HEK293 (cell line): Measurements from ENCODE around the gene AMPD3.

Experiments
- ZNF23 ChIP-seq: fragments of 450-650 bp; formaldehyde crosslinking; IDR thresholded peaks from 2 replicates; pipeline ENCODE4 v1.5.1; 2016; ENCODE audit warnings: missing biosample characterization, missing genetic modification characterization, borderline replicate concordance
- TF ChIP-seq, protein P1 (sequence below): fragments of 450-650 bp; formaldehyde crosslinking; IDR thresholded peaks from 2 replicates; pipeline ENCODE4 v1.5.1; 2016; ENCODE audit warnings: missing biosample characterization, missing genetic modification characterization
- TF ChIP-seq, protein P2 (sequence below): fragments of 450-650 bp; formaldehyde crosslinking; IDR thresholded peaks from 2 replicates; pipeline ENCODE4 v1.5.1; 2016; ENCODE audit warnings: missing biosample characterization, missing genetic modification characterization
- TF ChIP-seq, protein P3 (sequence below): fragments of 450-650 bp; formaldehyde crosslinking; optimal IDR thresholded peaks from 2 replicates; pipeline ENCODE3; 2016; ENCODE audit warnings: missing biosample characterization, mild to moderate bottlenecking, missing genetic modification characterization

DNA sequence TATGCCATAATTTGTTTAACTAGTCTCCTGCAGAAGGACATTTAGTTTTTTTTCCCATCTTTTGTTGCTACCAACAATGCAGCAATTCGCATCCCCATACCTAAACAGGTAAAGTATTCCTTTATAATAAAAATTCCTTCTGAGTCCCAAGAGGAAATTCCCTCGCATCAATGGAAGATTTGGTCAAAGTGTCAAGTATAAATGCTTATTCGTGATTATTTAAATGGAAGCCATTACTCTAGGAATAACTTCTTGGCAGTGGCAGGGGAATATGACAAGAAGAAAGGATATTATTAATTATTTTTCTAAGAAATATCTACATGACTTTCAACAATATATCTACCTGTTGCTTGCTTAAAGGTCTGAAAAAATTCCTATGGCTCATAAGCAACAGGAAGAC lies 60.4 kb downstream of the AMPD3 start:
- TF ChIP-seq, protein P1, sequence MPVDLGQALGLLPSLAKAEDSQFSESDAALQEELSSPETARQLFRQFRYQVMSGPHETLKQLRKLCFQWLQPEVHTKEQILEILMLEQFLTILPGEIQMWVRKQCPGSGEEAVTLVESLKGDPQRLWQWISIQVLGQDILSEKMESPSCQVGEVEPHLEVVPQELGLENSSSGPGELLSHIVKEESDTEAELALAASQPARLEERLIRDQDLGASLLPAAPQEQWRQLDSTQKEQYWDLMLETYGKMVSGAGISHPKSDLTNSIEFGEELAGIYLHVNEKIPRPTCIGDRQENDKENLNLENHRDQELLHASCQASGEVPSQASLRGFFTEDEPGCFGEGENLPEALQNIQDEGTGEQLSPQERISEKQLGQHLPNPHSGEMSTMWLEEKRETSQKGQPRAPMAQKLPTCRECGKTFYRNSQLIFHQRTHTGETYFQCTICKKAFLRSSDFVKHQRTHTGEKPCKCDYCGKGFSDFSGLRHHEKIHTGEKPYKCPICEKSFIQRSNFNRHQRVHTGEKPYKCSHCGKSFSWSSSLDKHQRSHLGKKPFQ (tag by site-specific recombination) = no peak
- no peak for TF ChIP-seq ZNF23 (tag by site-specific recombination)
- TF ChIP-seq, protein P2, sequence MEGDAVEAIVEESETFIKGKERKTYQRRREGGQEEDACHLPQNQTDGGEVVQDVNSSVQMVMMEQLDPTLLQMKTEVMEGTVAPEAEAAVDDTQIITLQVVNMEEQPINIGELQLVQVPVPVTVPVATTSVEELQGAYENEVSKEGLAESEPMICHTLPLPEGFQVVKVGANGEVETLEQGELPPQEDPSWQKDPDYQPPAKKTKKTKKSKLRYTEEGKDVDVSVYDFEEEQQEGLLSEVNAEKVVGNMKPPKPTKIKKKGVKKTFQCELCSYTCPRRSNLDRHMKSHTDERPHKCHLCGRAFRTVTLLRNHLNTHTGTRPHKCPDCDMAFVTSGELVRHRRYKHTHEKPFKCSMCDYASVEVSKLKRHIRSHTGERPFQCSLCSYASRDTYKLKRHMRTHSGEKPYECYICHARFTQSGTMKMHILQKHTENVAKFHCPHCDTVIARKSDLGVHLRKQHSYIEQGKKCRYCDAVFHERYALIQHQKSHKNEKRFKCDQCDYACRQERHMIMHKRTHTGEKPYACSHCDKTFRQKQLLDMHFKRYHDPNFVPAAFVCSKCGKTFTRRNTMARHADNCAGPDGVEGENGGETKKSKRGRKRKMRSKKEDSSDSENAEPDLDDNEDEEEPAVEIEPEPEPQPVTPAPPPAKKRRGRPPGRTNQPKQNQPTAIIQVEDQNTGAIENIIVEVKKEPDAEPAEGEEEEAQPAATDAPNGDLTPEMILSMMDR (tag by site-specific recombination) = no peak
- TF ChIP-seq, protein P3, sequence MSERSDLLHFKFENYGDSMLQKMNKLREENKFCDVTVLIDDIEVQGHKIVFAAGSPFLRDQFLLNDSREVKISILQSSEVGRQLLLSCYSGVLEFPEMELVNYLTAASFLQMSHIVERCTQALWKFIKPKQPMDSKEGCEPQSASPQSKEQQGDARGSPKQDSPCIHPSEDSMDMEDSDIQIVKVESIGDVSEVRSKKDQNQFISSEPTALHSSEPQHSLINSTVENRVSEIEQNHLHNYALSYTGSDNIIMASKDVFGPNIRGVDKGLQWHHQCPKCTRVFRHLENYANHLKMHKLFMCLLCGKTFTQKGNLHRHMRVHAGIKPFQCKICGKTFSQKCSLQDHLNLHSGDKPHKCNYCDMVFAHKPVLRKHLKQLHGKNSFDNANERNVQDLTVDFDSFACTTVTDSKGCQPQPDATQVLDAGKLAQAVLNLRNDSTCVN (tag by site-specific recombination) = no peak
